Right cardiac atrium (tissue), 5 donors: ENCODE results near the gene LMTK2. TPM values are rescaled to one million over a fixed set of nuclear protein-coding genes. Genes with fewer than 3 reads are reported as not detected.
A peak's percentile ranks its signal among the peaks of the same experiment; 100 is the strongest.

Source experiments
- ATAC-seq, 2 donors: fragments of 200-7000 bp; cut with Tn5 transposase; one replicate each; pipeline versions ENCODE4 v1.8.0 to v1.9.1; 2020; ENCODE audit warnings: moderate library complexity in 2 of 2, mild to moderate bottlenecking in 1 of 2
- DNase-seq, 3 donors: peaks; one replicate each; pipeline ENCODE4 v3.0.0-alpha.2; 2020
- H3K27ac ChIP-seq: one replicate; pipeline ENCODE4 v1.5.1; 2013; ENCODE audit warnings: mild to moderate bottlenecking, low read length, control low read depth, moderate library complexity
- H3K27me3 ChIP-seq: one replicate; pipeline ENCODE4 v1.6.1; 2013; ENCODE audit not compliant: control insufficient read depth, insufficient read depth
- H3K4me1 ChIP-seq: one replicate; pipeline ENCODE4 v1.6.1; 2013; ENCODE audit warnings: low read length; ENCODE audit not compliant: control insufficient read depth, insufficient read depth
- H3K4me3 ChIP-seq: one replicate; pipeline ENCODE4 v1.5.1; 2013; ENCODE audit warnings: low read length, control low read depth
- H3K9me3 ChIP-seq: one replicate; pipeline ENCODE4 v1.6.1; 2013; ENCODE audit warnings: low read length; ENCODE audit not compliant: control insufficient read depth
- WGBS: extraction: QIAGEN DNeasy Blood & Tissue Kit; methylation state at CpG from one replicate; pipeline ENCODE4 v1.1.7; 2013; 5-methylcytosine and 5-hydroxymethylcytosine counted together
- intact Hi-C, 4 donors: fragments of 100-400 bp; cut with DNase I; formaldehyde crosslinking; loops; one replicate each; pipeline versions ENCODE4 v1.11.0 to v1.14.0; 2022 to 2023
- polyA plus RNA-seq: library from polyadenylated mRNA; stranded (reverse); fragments of 200-250 nt; gene quantifications from one replicate; pipeline ENCODE4 v1.2.3, GENCODE V29; 2013
- total RNA-seq, 4 donors: library from RNA; stranded (reverse); fragmentation: NEBNext Ultra II Directional; extraction: Animal tissue kit (Norgen Biotek cat#: 25700); gene quantifications; one replicate each; pipeline ENCODE4 v1.2.1, GENCODE V29; 2021
- donor health status: healthy with polysubstance abuse.
- donor health status: DM: no; HTN: yes; CAD: no.
- donor health status: DM: no; HTN: no; CAD: no.
- donor health status: DM: no; HTN: yes; CAD: no; lungs with severe emphysema.
- donor health status: DM: yes; HTN: yes; CAD: no.

Gene LMTK2
- total and polyA plus RNA-seq, 5 donors: 13.1 to 38.5 (median 36.8) TPM

- intact Hi-C loops: no loop called here
- ATAC-seq: no peak
- Histone ChIP-seq H3K9me3 (no peaks in the 10 kb centered on the region), H3K27ac (no peak overlapping the region), H3K4me1 (peaks cover 4% of the 10 kb centered on the region), H3K4me3 (no peak overlapping the region), H3K27me3 (no peaks in the 10 kb centered on the region)
- no peak for DNase-seq
- WGBS: 77% methylated on average over 4 of the region's 4 CpGs
Measured at GRCh38 chr7:98123365-98123696, 16.7 kb downstream of the LMTK2 start.

GRCh38 chr7:98125759-98126158 lies 19.1 kb downstream of the LMTK2 start:
- intact Hi-C loops: no loop called here
- Histone ChIP-seq H3K9me3 (no peaks in the 10 kb centered on the region), H3K27ac (peak overlapping the region; percentile 60), H3K4me3 (no peak overlapping the region), H3K4me1 (peaks cover 9% of the 10 kb centered on the region), H3K27me3 (no peaks in the 10 kb centered on the region)
- no peak for ATAC-seq
- whole genome bisulfite sequencing: 83% methylated on average over 6 of the region's 6 CpGs
- DNase-seq: no peak

- Histone ChIP-seq H3K27ac (peak overlapping the region; percentile 60), H3K9me3 (no peaks in the 10 kb centered on the region), H3K4me3 (no peak overlapping the region), H3K4me1 (peaks cover 9% of the 10 kb centered on the region), H3K27me3 (no peaks in the 10 kb centered on the region)
- no peak for ATAC-seq
- WGBS: 71% methylated on average over 13 of the region's 13 CpGs
- intact Hi-C loops: no loop called here
- DNase-seq: no peak
Measured at GRCh38 chr7:98126311-98127142, 19.9 kb downstream of the LMTK2 start.

- no peak for ATAC-seq
- intact Hi-C loops: no loop called here
- Histone ChIP-seq H3K27ac (no peak overlapping the region), H3K9me3 (no peaks in the 10 kb centered on the region), H3K27me3 (no peaks in the 10 kb centered on the region), H3K4me3 (no peak overlapping the region), H3K4me1 (peaks cover 12% of the 10 kb centered on the region)
- 95% methylated on average over 8 of the region's 8 CpGs for WGBS
- no peak for DNase-seq
Measured at GRCh38 chr7:98128346-98128745, 21.7 kb downstream of the LMTK2 start.

GRCh38 chr7:98130959-98131358 lies 24.3 kb downstream of the LMTK2 start:
- 26% methylated on average over 4 of the region's 4 CpGs for WGBS
- DNase-seq (no peak), ATAC-seq (peak in 1 of 2 donors; percentile 34)
- H3K9me3 ChIP-seq: no peaks in the 10 kb centered on the region
- intact Hi-C loops: no loop called here
- H3K27me3 ChIP-seq: no peaks in the 10 kb centered on the region
- no peak overlapping the region for H3K4me3 ChIP-seq
- peaks cover 15% of the 10 kb centered on the region for H3K4me1 ChIP-seq
- H3K27ac ChIP-seq: no peak overlapping the region

GRCh38 chr7:98133181-98133580 lies 26.5 kb downstream of the LMTK2 start:
- H3K4me3 ChIP-seq: no peak overlapping the region
- H3K4me1 ChIP-seq: peaks cover 12% of the 10 kb centered on the region
- H3K9me3 ChIP-seq: no peaks in the 10 kb centered on the region
- intact Hi-C loops: no loop called here
- ATAC-seq: no peak
- no peaks in the 10 kb centered on the region for H3K27me3 ChIP-seq
- WGBS: 66% methylated on average over 4 of the region's 4 CpGs
- H3K27ac ChIP-seq: peak overlapping the region; percentile 81
- no peak for DNase-seq

GRCh38 chr7:98133621-98134303 lies 27.1 kb downstream of the LMTK2 start:
- intact Hi-C loops: no loop called here
- H3K4me1 ChIP-seq: peaks cover 12% of the 10 kb centered on the region

GRCh38 chr7:98134420-98135228 lies 28.0 kb downstream of the LMTK2 start:
- no peak for DNase-seq
- no peaks in the 10 kb centered on the region for H3K27me3 ChIP-seq
- no peak overlapping the region for H3K4me3 ChIP-seq
- H3K27ac ChIP-seq: no peak overlapping the region
- H3K4me1 ChIP-seq: peaks cover 12% of the 10 kb centered on the region
- ATAC-seq: no peak
- intact Hi-C loops: no loop called here
- no peaks in the 10 kb centered on the region for H3K9me3 ChIP-seq
- WGBS: 89% methylated on average over 9 of the region's 9 CpGs

More at GRCh38 chr7:98133621-98134303, 27.1 kb downstream of the LMTK2 start:
- WGBS: 76% methylated on average over 4 of the region's 4 CpGs
- ATAC-seq (no peak), DNase-seq (no peak)
- Histone ChIP-seq H3K4me3 (no peak overlapping the region), H3K27me3 (no peaks in the 10 kb centered on the region), H3K27ac (no peak overlapping the region), H3K9me3 (no peaks in the 10 kb centered on the region)

GRCh38 chr7:98135984-98136383 lies 29.3 kb downstream of the LMTK2 start:
- DNase-seq (no peak), ATAC-seq (no peak)
- Histone ChIP-seq H3K27me3 (no peaks in the 10 kb centered on the region), H3K27ac (no peak overlapping the region), H3K4me3 (no peak overlapping the region), H3K4me1 (peaks cover 8% of the 10 kb centered on the region), H3K9me3 (no peaks in the 10 kb centered on the region)
- intact Hi-C loops: no loop called here
- 42% methylated on average over 5 of the region's 5 CpGs for WGBS

- H3K9me3 ChIP-seq: no peaks in the 10 kb centered on the region
- no peak overlapping the region for H3K4me3 ChIP-seq
- intact Hi-C loops: no loop called here
- WGBS: 92% methylated on average over 5 of the region's 5 CpGs
- no peak overlapping the region for H3K27ac ChIP-seq
- no peaks in the 10 kb centered on the region for H3K27me3 ChIP-seq
- no peak for DNase-seq
- peaks cover 8% of the 10 kb centered on the region for H3K4me1 ChIP-seq
- no peak for ATAC-seq
Measured at GRCh38 chr7:98136423-98136822, 29.8 kb downstream of the LMTK2 start.
